Measurements from ENCODE around the gene MKLN1. TPM values are rescaled to one million over a fixed set of nuclear protein-coding genes. Genes with fewer than 3 reads are reported as not detected.

MKLN1 gene
- total and polyA plus RNA-seq, 2 of the 13 experiments (the other 11 are each of a cell fraction or from before 2014, with no cell fraction given), result 33.6 to 43.5 TPM

DNA sequence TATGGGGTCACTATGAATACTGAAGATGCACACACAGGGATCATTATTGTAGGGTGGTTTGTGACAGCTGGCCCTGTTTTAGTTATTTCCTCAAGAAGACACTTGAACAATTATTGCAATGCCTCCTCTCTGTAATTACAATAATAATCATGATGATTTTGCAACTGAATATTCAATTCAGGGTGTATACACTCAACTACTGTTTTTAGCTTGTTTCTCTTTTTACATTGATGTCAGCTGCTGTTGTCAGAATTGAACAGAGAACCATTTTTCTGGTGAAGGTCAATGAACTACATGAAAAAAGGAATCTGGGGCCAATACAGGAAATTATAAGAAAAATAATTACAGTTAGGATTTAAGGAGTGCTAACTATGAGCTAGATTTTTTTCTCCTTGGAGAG lies 28.6 kb upstream of the MKLN1 start:
- intact Hi-C loops (cut with micrococcal nuclease; ENCODE audit: unreplicated experiment), result no loop called here
- BruUV-seq (replicated peaks), result no TSS peak
- in situ Hi-C loops (cut with HindIII; ENCODE audit: extremely low pct_ligation_motif_present, low pct_unique_long_range_greater_than_20kb), result no loop called here
- no peak for ATAC-seq
- Histone ChIP-seq H2AFZ (ENCODE audit: low read length) (no peak overlapping the region), H3K36me3 (replicated peaks in 1 of 2; ENCODE audit: control insufficient read depth in 1 of 2, insufficient read depth in 2 of 2, low read length in 2 of 2) (no peaks in the 10 kb centered on the region), H3K9ac (ENCODE audit: insufficient read depth, low read depth, low read length) (no peak overlapping the region), H3K4me3 (replicated peaks in 1 of 3; ENCODE audit: insufficient read depth in 1 of 3, low read depth in 2 of 3, low read length in 3 of 3) (no peak overlapping the region), H3K4me1 (ENCODE audit: insufficient read depth, low read length) (peaks cover 53% of the 10 kb centered on the region), H3K79me2 (ENCODE audit: insufficient read depth, low read length) (no peaks in the 10 kb centered on the region), H3K9me3 (ENCODE audit: low read length) (no peaks in the 10 kb centered on the region), H3K27me3 (ENCODE audit: control insufficient read depth in 1 of 2, insufficient read depth in 2 of 2, low read length in 2 of 2) (no peaks in the 10 kb centered on the region), H3K27ac (ENCODE audit: extremely low read length, insufficient read depth, low read length) (no peak overlapping the region), H3K4me2 (ENCODE audit: low read depth, low read length) (no peak overlapping the region), H4K20me1 (ENCODE audit: insufficient read depth, low read length) (no peaks in the 10 kb centered on the region)
- no peak for DNase-seq (ENCODE audit: low spot score)
- TF ChIP-seq HES4 (CRISPR knock-in tag; IDR thresholded peaks at IDR 0.05; ENCODE audit: borderline replicate concordance) (no peak), KDM1A (CRISPR knock-in tag; IDR thresholded peaks at IDR 0.05) (no peak), ZNF709 (CRISPR knock-in tag; IDR thresholded peaks at IDR 0.05) (no peak), ZKSCAN5 (CRISPR knock-in tag; IDR thresholded peaks at IDR 0.05) (no peak), NCOA1 (CRISPR knock-in tag; IDR thresholded peaks at IDR 0.05) (no peak), ZNF543 (CRISPR knock-in tag; IDR thresholded peaks at IDR 0.05) (no peak), SRSF9 (IDR thresholded peaks at IDR 0.05; ENCODE audit: borderline replicate concordance, insufficient read depth, low read depth, low read length, poor library complexity, severe bottlenecking) (no peak), GATAD2A (CRISPR knock-in tag; IDR thresholded peaks at IDR 0.05) (no peak), MAF1 (CRISPR knock-in tag; IDR thresholded peaks at IDR 0.05; ENCODE audit: borderline replicate concordance) (no peak), MEIS1 (CRISPR knock-in tag; IDR thresholded peaks at IDR 0.05; ENCODE audit: borderline replicate concordance) (no peak), ZFP37 (CRISPR knock-in tag; IDR thresholded peaks at IDR 0.05; ENCODE audit: borderline replicate concordance) (no peak), U2AF1 (optimal IDR thresholded peaks at IDR 0.05; ENCODE audit: low read depth, low read length) (no peak)
- TF ChIP-seq, protein P1, sequence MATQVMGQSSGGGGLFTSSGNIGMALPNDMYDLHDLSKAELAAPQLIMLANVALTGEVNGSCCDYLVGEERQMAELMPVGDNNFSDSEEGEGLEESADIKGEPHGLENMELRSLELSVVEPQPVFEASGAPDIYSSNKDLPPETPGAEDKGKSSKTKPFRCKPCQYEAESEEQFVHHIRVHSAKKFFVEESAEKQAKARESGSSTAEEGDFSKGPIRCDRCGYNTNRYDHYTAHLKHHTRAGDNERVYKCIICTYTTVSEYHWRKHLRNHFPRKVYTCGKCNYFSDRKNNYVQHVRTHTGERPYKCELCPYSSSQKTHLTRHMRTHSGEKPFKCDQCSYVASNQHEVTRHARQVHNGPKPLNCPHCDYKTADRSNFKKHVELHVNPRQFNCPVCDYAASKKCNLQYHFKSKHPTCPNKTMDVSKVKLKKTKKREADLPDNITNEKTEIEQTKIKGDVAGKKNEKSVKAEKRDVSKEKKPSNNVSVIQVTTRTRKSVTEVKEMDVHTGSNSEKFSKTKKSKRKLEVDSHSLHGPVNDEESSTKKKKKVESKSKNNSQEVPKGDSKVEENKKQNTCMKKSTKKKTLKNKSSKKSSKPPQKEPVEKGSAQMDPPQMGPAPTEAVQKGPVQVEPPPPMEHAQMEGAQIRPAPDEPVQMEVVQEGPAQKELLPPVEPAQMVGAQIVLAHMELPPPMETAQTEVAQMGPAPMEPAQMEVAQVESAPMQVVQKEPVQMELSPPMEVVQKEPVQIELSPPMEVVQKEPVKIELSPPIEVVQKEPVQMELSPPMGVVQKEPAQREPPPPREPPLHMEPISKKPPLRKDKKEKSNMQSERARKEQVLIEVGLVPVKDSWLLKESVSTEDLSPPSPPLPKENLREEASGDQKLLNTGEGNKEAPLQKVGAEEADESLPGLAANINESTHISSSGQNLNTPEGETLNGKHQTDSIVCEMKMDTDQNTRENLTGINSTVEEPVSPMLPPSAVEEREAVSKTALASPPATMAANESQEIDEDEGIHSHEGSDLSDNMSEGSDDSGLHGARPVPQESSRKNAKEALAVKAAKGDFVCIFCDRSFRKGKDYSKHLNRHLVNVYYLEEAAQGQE (IDR thresholded peaks at IDR 0.05; ENCODE audit: borderline replicate concordance in 1 of 2, low read depth in 1 of 2, low read length in 2 of 2), result no peak
- POLR2A ChIA-PET, result no interaction called here
- CTCF ChIA-PET (ENCODE audit: low intra/inter-chr PET ratio, low total read pairs), result no interaction called here
- no peak for FAIRE-seq

Measured in HepG2 (cell line).